Fibroblast of the aortic adventitia (primary cell): Measurements from ENCODE around the gene MKNK2. TPM values are rescaled to one million over a fixed set of nuclear protein-coding genes. Genes with fewer than 3 reads are reported as not detected.

Experiments
- DNase-seq: peaks from one replicate; pipeline ENCODE4 v3.0.0-alpha.2; 2010; ENCODE audit warnings: low read depth
- H3K4me3 ChIP-seq: 2 replicates; pipeline ENCODE4 v1.5.1; 2011; ENCODE audit warnings: low read depth, mild to moderate bottlenecking, control low read depth, low read length, moderate library complexity
- total RNA-seq: library from RNA; depleted of rRNA; stranded (reverse); fragments of >200 nt; gene quantifications from 2 replicates; pipeline ENCODE4 v1.2.3, GENCODE V29; 2012; ENCODE audit warnings: low replicate concordance
- TF ChIP-seq, protein P1 (sequence below): IDR thresholded peaks from 2 replicates; pipeline ENCODE4 v1.5.1; 2011; ENCODE audit warnings: mild to moderate bottlenecking, low read length, control low read depth, inconsistent platforms; ENCODE audit not compliant: insufficient read depth

The MKNK2 gene
- total RNA-seq, 1 donor, result 84.3 TPM

- peak overlapping the region; percentile 37 for H3K4me3 ChIP-seq
- DNase-seq, result peak; percentile 81
- TF ChIP-seq, protein P1, sequence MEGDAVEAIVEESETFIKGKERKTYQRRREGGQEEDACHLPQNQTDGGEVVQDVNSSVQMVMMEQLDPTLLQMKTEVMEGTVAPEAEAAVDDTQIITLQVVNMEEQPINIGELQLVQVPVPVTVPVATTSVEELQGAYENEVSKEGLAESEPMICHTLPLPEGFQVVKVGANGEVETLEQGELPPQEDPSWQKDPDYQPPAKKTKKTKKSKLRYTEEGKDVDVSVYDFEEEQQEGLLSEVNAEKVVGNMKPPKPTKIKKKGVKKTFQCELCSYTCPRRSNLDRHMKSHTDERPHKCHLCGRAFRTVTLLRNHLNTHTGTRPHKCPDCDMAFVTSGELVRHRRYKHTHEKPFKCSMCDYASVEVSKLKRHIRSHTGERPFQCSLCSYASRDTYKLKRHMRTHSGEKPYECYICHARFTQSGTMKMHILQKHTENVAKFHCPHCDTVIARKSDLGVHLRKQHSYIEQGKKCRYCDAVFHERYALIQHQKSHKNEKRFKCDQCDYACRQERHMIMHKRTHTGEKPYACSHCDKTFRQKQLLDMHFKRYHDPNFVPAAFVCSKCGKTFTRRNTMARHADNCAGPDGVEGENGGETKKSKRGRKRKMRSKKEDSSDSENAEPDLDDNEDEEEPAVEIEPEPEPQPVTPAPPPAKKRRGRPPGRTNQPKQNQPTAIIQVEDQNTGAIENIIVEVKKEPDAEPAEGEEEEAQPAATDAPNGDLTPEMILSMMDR, result no peak
Measured at GRCh38 chr19:2041683-2042484, 9.2 kb downstream of the MKNK2 start.

GRCh38 chr19:2041433-2041682 lies 9.7 kb downstream of the MKNK2 start:
- TF ChIP-seq, protein P1, result no peak
- no peak for DNase-seq
- H3K4me3 ChIP-seq, result no peak overlapping the region

DNA sequence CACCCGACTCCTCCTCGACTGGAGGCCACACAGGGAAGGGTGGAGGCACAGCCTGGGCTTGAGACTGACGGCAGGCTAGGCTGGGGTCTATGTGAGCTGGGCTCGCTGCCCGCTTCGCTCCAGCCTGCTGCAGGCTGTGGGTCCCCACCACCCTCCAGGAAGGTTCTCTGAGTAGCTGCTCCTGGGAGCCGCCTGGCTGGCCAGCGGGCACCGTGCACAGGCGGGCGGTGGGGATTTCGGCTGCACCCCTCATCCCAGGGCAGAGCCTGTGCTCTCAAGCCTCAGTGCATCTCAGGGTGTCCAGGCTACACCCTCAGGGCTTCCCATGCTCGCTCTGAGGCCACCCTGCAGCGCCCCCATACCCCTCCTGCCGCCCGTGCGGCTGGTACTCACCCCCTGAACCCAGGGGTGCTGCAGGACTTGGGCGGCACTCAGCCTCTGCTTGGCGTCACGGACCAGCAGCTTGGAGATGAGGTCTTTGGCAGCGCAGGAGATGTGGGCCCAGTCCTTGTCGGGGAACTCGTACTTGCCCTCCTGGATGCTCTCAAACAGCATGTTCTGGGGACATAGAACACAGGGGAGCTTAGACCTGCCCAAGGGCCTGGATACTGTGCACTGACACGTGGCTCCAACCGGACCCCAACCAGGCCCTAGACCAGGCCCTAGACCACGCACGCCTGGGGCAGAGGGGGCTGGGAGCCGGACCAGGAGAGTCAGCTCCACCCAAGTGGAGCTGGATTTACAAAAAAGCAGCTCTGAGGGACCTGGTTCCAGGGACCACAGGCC lies 10.2 kb downstream of the MKNK2 start:
- DNase-seq, result no peak
- no peak overlapping the region for H3K4me3 ChIP-seq
- TF ChIP-seq, protein P1, result no peak

DNA sequence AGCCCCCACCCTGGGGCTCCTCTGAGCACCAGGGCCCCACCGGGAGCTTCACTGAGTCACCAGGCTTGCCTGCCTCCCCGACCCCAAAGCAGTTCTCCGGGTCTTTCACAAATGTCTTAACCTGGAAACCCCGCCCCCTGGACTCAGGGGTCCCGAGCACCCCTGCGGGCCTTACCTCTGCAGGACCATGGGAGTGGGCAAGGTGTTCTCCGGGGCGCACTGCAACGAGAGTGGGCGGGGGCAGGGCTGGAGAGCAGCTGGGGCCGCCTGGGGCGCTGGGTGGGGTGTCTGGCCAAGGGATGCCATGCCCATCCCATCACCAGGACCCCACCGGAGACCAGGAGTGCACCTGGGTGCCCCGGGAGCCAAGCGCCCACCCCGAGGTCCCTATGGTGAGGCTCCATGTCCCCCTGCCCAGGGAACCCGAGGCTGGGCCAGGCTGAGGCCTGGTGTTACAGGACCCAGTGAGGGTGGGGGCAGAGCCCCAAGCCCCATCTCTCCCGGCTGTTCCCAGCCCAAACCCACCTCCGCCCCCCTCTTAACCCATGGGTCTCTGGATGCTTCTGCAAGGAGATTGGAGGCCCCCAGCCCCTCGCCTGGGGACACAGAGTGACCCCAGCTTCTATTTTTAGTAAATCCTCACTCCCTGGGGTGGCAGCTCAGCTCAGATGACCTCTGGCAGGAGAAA lies 10.9 kb downstream of the MKNK2 start:
- TF ChIP-seq, protein P1, result no peak
- DNase-seq, result no peak
- H3K4me3 ChIP-seq, result no peak overlapping the region

DNA sequence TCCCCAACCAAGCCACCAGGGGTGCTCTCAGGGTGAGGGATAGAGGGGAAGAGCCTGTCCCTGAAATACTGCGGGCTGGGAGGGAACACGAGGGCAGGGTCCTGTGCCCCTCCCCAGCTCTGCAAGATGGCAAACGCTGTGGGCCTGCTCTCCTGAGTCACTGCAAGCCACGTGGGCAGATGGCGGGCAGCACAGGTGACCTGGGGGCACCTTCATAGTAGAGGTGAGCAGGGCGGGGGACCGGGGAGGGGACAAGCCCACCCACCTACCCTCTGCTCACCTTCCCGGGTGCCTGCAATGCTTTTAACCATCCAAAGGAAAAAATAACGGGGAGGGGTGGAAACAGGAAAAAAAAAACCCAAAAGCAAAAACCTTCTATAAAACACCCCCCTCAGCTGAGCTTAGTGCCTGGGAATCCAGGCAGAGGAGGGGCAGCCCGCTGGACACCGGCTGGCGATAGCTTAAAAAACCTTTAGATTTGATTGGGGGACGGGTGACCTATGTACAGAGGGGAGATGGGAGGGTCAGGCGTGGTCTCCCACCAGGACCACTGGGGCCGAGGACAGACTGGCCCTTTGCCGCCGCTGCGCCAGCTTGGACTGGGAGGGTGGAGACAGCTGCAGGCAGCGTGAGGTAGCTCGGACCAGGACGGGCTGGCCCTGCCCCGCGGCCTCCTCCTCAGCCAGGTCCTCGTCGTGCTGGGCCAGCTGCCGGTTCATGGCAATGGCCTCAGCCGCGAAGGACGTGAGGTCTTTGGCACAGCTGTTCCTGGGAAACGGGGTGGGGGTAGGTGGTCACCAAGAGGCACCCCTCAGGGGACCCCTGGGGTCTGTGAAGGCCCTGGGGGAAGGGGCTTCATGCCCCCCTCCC lies 11.7 kb downstream of the MKNK2 start:
- TF ChIP-seq, protein P1, result no peak
- no peak overlapping the region for H3K4me3 ChIP-seq
- no peak for DNase-seq

GRCh38 chr19:2038284-2039088 lies 12.6 kb downstream of the MKNK2 start:
- TF ChIP-seq, protein P1, result no peak
- H3K4me3 ChIP-seq, result no peak overlapping the region
- no peak for DNase-seq
